Mammary epithelial cell (primary cell): Measurements from ENCODE around the gene ACOT7.

Source experiments
- CTCF ChIP-seq, 2 donors: IDR thresholded peaks in 1 of 2; conservative IDR thresholded peaks in 1 of 2; 2 replicates each; pipeline ENCODE4 v1.5.1; 2011 to 2012; ENCODE audit warnings: inconsistent platforms in 2 of 2, low read length in 2 of 2, mild to moderate bottlenecking in 2 of 2, control low read depth in 1 of 2, low read depth in 1 of 2; ENCODE audit not compliant: insufficient read depth in 1 of 2; ENCODE audit errors: extremely low read depth in 1 of 2
- EZH2 ChIP-seq: IDR thresholded peaks from 2 replicates; pipeline ENCODE4 v1.6.1; 2012; ENCODE audit warnings: low read length, inconsistent platforms, borderline replicate concordance

- TF ChIP-seq CTCF (conservative IDR thresholded peaks at IDR 0.05 in 1 of 2, IDR thresholded peaks at IDR 0.05 in 1 of 2; ENCODE audit: extremely low read depth in 1 of 2, insufficient read depth in 1 of 2, low read depth in 1 of 2, low read length in 2 of 2) = no peak
- TF ChIP-seq EZH2 = no peak
These were observed 48.0 kb upstream of the ACOT7 start for GRCh38 chr1:6441586-6441985.
